ENCODE results near the gene NELL1.

The NELL1 gene

DNA sequence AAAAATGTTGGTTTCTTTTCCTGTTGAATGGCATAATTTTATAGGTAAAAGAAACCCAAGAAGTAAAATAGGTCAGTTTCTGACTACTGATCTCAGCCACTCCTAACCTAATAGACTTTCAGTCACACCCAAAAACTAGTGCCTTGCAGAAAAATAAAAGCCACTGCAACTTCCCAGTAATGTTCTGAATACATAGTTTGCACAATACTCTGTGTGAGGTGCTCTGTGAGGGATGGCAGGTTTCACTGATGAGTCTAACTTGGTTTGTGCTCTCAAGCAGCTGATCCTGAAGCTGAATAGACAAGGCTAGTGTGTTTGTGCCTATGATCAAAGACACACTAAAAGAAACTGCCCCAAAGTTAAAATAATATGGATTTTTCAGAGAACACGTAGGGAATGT is 758.3 kb downstream of the NELL1 start:
- no peak for DNase-seq (ENCODE audit: low read depth in 2 of 2)
- TF ChIP-seq, protein P1, sequence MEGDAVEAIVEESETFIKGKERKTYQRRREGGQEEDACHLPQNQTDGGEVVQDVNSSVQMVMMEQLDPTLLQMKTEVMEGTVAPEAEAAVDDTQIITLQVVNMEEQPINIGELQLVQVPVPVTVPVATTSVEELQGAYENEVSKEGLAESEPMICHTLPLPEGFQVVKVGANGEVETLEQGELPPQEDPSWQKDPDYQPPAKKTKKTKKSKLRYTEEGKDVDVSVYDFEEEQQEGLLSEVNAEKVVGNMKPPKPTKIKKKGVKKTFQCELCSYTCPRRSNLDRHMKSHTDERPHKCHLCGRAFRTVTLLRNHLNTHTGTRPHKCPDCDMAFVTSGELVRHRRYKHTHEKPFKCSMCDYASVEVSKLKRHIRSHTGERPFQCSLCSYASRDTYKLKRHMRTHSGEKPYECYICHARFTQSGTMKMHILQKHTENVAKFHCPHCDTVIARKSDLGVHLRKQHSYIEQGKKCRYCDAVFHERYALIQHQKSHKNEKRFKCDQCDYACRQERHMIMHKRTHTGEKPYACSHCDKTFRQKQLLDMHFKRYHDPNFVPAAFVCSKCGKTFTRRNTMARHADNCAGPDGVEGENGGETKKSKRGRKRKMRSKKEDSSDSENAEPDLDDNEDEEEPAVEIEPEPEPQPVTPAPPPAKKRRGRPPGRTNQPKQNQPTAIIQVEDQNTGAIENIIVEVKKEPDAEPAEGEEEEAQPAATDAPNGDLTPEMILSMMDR (IDR thresholded peaks at IDR 0.05; ENCODE audit: low read depth, low read length): no peak
- no peak overlapping the region for H3K4me3 ChIP-seq (replicated peaks in 1 of 2; ENCODE audit: low read depth in 2 of 2, low read length in 2 of 2)

DNA sequence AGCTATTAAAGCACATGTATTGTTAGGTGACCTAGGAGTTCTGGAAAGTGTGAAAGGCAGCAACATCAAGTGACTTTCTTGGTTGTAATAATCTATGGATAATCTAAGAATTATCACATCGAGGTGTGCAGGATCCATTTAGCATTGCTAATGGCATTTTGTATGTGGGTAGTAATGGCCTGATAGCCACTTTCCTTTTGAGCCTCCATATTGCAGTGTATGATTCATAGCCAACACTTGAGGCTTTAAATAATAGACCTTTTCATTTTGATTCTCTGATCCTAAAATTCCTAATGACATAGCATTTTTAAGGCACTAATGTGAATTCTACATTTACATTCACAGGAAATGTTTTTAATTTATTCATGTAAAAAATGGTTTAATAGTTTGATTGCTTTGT is 759.4 kb downstream of the NELL1 start:
- H3K4me3 ChIP-seq (replicated peaks in 1 of 2; ENCODE audit: low read depth in 2 of 2, low read length in 2 of 2): no peak overlapping the region
- TF ChIP-seq, protein P1 (IDR thresholded peaks at IDR 0.05; ENCODE audit: low read depth, low read length): no peak
- no peak for DNase-seq (ENCODE audit: low read depth in 2 of 2)

DNA sequence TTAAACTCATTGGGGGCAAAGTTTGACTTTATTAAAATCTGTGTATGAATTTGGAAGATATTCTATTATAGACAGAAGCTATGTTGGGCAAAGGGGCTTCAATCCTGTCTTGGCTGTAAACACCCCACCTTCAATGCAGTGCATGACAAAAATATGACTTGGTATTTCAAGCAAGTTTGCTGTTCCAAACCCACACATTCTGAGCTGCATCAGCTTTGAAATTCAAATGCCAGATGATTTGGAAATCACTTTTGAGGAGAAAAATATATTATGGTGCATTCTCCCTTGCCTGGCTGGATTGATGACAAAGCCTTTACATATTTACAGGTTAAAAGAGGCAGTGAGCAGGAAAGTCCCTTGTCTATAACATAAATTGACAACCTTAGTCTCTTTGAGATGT is 760.0 kb downstream of the NELL1 start:
- no peak overlapping the region for H3K4me3 ChIP-seq (replicated peaks in 1 of 2; ENCODE audit: low read depth in 2 of 2, low read length in 2 of 2)
- no peak for DNase-seq (ENCODE audit: low read depth in 2 of 2)
- TF ChIP-seq, protein P1 (IDR thresholded peaks at IDR 0.05; ENCODE audit: low read depth, low read length): no peak

DNA sequence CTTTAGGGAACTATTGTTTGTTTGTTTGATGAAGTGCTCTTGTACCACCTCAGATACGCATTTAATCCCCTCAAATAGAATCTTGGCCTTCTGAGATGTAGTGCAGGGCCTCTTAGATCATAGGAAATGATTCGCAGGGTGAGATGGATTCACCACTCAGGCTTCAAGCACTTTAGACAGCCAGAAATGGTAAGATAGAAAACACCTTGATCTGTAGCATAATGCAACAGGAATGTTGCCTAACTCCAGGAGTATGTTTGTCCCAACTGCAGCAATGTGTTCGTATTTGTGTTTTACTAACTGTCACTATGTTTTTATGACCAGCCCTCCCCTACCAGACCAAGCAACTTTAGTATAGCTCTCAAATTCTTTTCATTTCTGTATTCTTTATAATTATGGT is 761.2 kb downstream of the NELL1 start:
- DNase-seq (ENCODE audit: low read depth in 2 of 2): no peak
- H3K4me3 ChIP-seq (replicated peaks in 1 of 2; ENCODE audit: low read depth in 2 of 2, low read length in 2 of 2): no peak overlapping the region
- TF ChIP-seq, protein P1 (IDR thresholded peaks at IDR 0.05; ENCODE audit: low read depth, low read length): no peak

DNA sequence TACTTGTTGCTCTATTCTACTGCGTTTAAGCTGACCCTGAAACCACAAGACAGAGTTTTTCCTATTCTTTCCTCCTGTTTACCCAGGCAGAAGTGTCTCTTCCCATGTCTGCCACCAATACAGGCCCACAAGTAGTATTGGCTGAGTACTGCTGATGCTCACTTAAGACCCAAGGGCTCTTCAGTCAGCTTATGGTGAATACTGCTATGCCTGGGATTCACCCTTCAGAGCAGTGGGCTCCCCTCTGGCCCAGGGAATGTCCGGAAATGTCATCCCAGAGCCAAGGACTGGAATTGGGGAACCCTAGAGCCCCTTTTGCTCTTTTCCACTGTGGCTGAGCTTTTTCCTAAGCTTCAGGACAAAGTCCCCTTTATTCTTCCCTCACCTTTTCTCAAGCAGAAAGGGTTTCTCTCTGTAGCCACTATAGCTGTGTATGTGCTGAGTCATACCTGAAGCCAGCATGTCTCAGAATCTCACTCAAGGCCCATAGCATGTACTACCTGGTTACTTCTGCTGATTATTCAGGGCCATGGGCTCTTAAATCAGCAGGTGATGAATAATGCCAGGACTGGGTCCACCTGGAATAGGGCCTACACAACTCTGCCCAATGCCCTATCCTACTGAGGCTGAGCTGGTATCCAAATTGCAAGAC is 777.7 kb downstream of the NELL1 start:
- TF ChIP-seq, protein P1 (IDR thresholded peaks at IDR 0.05; ENCODE audit: low read depth, low read length): no peak
- no peak for DNase-seq (ENCODE audit: low read depth in 2 of 2)

DNA sequence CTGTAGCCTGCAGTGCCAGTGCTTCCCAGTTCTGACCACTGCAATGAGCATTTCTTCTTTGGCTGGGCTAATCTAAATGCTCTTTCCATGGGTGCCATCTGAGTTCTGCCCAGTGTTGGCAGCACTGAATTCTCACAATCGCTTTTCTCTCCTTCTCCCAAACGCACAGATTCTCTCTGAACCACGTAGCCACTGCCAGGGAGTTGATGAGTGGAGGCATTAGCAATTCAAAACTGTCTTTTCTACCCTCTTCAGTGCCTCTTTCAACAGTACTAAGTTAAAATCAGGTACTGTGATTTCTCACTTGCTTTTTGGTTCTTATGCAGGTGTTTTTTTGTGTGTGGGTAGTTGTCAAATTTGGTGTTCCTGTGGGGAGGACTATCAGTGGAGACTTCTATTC is 778.5 kb downstream of the NELL1 start:
- DNase-seq (ENCODE audit: low read depth in 2 of 2): no peak
- TF ChIP-seq, protein P1 (IDR thresholded peaks at IDR 0.05; ENCODE audit: low read depth, low read length): no peak
- no peak overlapping the region for H3K4me3 ChIP-seq (replicated peaks in 1 of 2; ENCODE audit: low read depth in 2 of 2, low read length in 2 of 2)

More for the DNA sequence above, 777.7 kb downstream of the NELL1 start:
- H3K4me3 ChIP-seq (replicated peaks in 1 of 2; ENCODE audit: low read depth in 2 of 2, low read length in 2 of 2): no peak overlapping the region

DNA sequence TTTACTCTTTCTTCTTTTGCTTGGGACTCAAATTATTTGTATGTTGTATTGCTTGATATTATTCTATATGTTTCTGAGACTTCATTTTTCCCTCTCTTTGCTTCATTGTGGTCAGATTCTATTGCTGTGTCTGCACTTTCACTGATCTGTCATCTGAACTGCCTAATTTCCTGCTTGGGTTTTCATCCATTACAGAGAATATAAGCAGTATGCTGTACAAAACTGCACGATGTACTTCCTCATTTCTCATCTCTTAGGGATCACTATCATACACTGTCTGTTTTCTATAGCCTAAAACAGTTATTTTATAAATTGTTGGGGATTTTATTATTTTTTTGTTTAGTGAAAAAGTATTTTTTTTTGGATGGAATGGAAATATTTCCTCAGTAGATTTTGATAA is 786.8 kb downstream of the NELL1 start:
- DNase-seq (ENCODE audit: low read depth in 2 of 2): no peak
- TF ChIP-seq, protein P1 (IDR thresholded peaks at IDR 0.05; ENCODE audit: low read depth, low read length): no peak
- no peak overlapping the region for H3K4me3 ChIP-seq (replicated peaks in 1 of 2; ENCODE audit: low read depth in 2 of 2, low read length in 2 of 2)

Data from cardiac fibroblast (primary cell).